SK-N-SH (cell line): ENCODE data around the gene CIAO2B. TPM values are rescaled to one million over a fixed set of nuclear protein-coding genes. Genes with fewer than 3 reads are reported as not detected.

Source experiments
- CTCF ChIA-PET: fragments of 300-600, 350-600 bp; formaldehyde crosslinking; extraction: SDS; loops from one replicate; lab custom pipeline; 2021; lab: Yijun Ruan, JAX
- POLR2A ChIA-PET: fragments of 350-600 bp; sonication (Branson Sonifier 250); formaldehyde crosslinking; extraction: SDS; loops from one replicate; lab custom pipeline; 2020; ENCODE audit warnings: antibody characterized with exemption, inconsistent platforms; lab: Yijun Ruan, JAX
- DNase-seq: peaks from one replicate; pipeline ENCODE4 v3.0.0; 2012
- H2AFZ ChIP-seq: fragments of 200-600 bp; sonication (generic); 2 replicates; pipeline ENCODE4 v1.8.1; 2016; ENCODE audit warnings: antibody characterized with exemption, mild to moderate bottlenecking, low read depth
- H3F3A ChIP-seq: fragments of 200-600 bp; sonication (generic); replicated peaks from 2 replicates; pipeline ENCODE3; 2016; ENCODE audit warnings: antibody characterized with exemption, mild to moderate bottlenecking; ENCODE audit not compliant: insufficient read depth
- H3K27ac ChIP-seq, 2 experiments: fragments of 200-500 bp in 1 of 2; fragments of 200-600 bp in 1 of 2; sonication (Bioruptor generic) in 1 of 2; sonication (generic), shearing (Covaris generic) in 1 of 2; 2 replicates each; pipeline versions ENCODE4 v1.5.1 to v1.6.1; 2014 to 2016; ENCODE audit warnings: low read depth in 2 of 2, inconsistent platforms in 1 of 2, low read length in 1 of 2, mild to moderate bottlenecking in 1 of 2, mixed read lengths in 1 of 2
- H3K27me3 ChIP-seq: fragments of 200-600 bp; sonication (generic), shearing (Covaris generic); 2 replicates; pipeline ENCODE4 v1.6.1; 2016; ENCODE audit warnings: mixed run types; ENCODE audit not compliant: insufficient read depth
- H3K36me3 ChIP-seq, 2 experiments: fragments of 200-500 bp in 1 of 2; fragments of 200-600 bp in 1 of 2; sonication (Bioruptor generic) in 1 of 2; sonication (generic) in 1 of 2; replicated peaks in 1 of 2; 2 replicates each; pipeline versions ENCODE3 to v1.5.1; 2014 to 2016; ENCODE audit warnings: low read length in 1 of 2, mild to moderate bottlenecking in 1 of 2; ENCODE audit not compliant: insufficient read depth in 2 of 2, control insufficient read depth in 1 of 2
- H3K4me1 ChIP-seq, 2 experiments: fragments of 200-500 bp in 1 of 2; fragments of 200-600 bp in 1 of 2; sonication (Bioruptor generic) in 1 of 2; sonication (generic), shearing (Covaris generic) in 1 of 2; 2 replicates each; pipeline versions ENCODE4 v1.5.1 to v1.6.1; 2014 to 2016; ENCODE audit warnings: low read depth in 1 of 2, low read length in 1 of 2, mixed run types in 1 of 2; ENCODE audit not compliant: insufficient read depth in 2 of 2, control insufficient read depth in 1 of 2
- H3K4me2 ChIP-seq: fragments of 200-600 bp; sonication (generic), shearing (Covaris generic); 2 replicates; pipeline ENCODE4 v1.6.1; 2017; ENCODE audit warnings: mixed run types
- H3K4me3 ChIP-seq, 2 experiments: fragments of 200-500 bp in 1 of 2; fragments of 200-600 bp in 1 of 2; sonication (Bioruptor generic) in 1 of 2; sonication (generic), shearing (Covaris generic) in 1 of 2; 2 replicates each; pipeline versions ENCODE4 v1.5.1 to v1.8.1; 2014 to 2016; ENCODE audit warnings: low read depth in 2 of 2, inconsistent platforms in 1 of 2, low read length in 1 of 2, mild to moderate bottlenecking in 1 of 2, mixed read lengths in 1 of 2, moderate library complexity in 1 of 2
- H3K79me2 ChIP-seq: fragments of 200-600 bp; sonication (generic); 2 replicates; pipeline ENCODE4 v1.8.1; 2017; ENCODE audit warnings: mild to moderate bottlenecking; ENCODE audit not compliant: insufficient read depth
- H3K9ac ChIP-seq: fragments of 200-600 bp; sonication (generic); 2 replicates; pipeline ENCODE4 v1.6.1; 2017; ENCODE audit warnings: mixed run types
- H3K9me2 ChIP-seq: fragments of 200-600 bp; sonication (generic); 2 replicates; pipeline ENCODE4 v1.6.1; 2017; ENCODE audit warnings: mixed run types
- H3K9me3 ChIP-seq: fragments of 200-600 bp; sonication (generic); 2 replicates; pipeline ENCODE4 v1.6.1; 2017; ENCODE audit warnings: mixed run types, mild to moderate bottlenecking, moderate library complexity
- H4K20me1 ChIP-seq: fragments of 200-600 bp; sonication (generic); 2 replicates; pipeline ENCODE4 v1.6.1; 2017; ENCODE audit warnings: mild to moderate bottlenecking, mixed run types; ENCODE audit not compliant: insufficient read depth
- EP300 ChIP-seq, 2 experiments: IDR thresholded peaks; 2 replicates each; pipeline versions ENCODE4 v1.4.0 to v1.6.1; 2012; ENCODE audit warnings: borderline replicate concordance in 1 of 2, low read depth in 1 of 2, low read length in 1 of 2
- FOXJ3 ChIP-seq: sonication (generic); formaldehyde crosslinking; IDR thresholded peaks from 2 replicates; pipeline ENCODE4 v1.5.1; 2020; ENCODE audit warnings: mild to moderate bottlenecking, missing genetic modification reagents
- GABPA ChIP-seq: IDR thresholded peaks from 2 replicates; pipeline ENCODE4 v1.4.0; 2012; ENCODE audit warnings: low read depth, mild to moderate bottlenecking
- GATA2 ChIP-seq: sonication (generic); formaldehyde crosslinking; IDR thresholded peaks from 2 replicates; pipeline ENCODE4 v1.5.0; 2020; ENCODE audit warnings: mild to moderate bottlenecking, missing genetic modification reagents
- JUND ChIP-seq: IDR thresholded peaks from 2 replicates; pipeline ENCODE4 v1.4.0; 2012
- NFIC ChIP-seq: IDR thresholded peaks from 2 replicates; pipeline ENCODE4 v1.4.0; 2012; ENCODE audit warnings: borderline replicate concordance
- RAD21 ChIP-seq: IDR thresholded peaks from 2 replicates; pipeline ENCODE4 v1.6.1; 2012; ENCODE audit warnings: mild to moderate bottlenecking, low read length
- RXRA ChIP-seq: IDR thresholded peaks from 2 replicates; pipeline ENCODE4 v1.4.0; 2012; ENCODE audit warnings: low read depth, mild to moderate bottlenecking, borderline replicate concordance
- SMC3 ChIP-seq: IDR thresholded peaks from 2 replicates; pipeline ENCODE4 v1.6.1; 2012; ENCODE audit warnings: low read depth, low read length, improper control_type of control experiment
- WGBS: methylation state at CpG from one replicate; pipeline ENCODE4 v1.1.6; 2017; ENCODE audit warnings: low lambda C conversion rate; 5-methylcytosine and 5-hydroxymethylcytosine counted together
- polyA plus RNA-seq, 3 experiments: library from polyadenylated mRNA; depleted of rRNA; stranded (reverse); fragments of >200 nt; gene quantifications; 2 replicates each; pipeline ENCODE4 v1.2.3, GENCODE V29; 2012
- TF ChIP-seq, protein P1 (sequence below): IDR thresholded peaks from 2 replicates; pipeline ENCODE4 v1.4.0; 2012; ENCODE audit warnings: low read depth
- TF ChIP-seq, protein P2 (sequence below): IDR thresholded peaks from 2 replicates; pipeline ENCODE4 v1.4.0; 2012; ENCODE audit warnings: low read depth, borderline replicate concordance

Gene CIAO2B
- polyA plus RNA-seq, 1 of the 3 experiments (the other 2 are of a cell fraction): 665 TPM

DNA sequence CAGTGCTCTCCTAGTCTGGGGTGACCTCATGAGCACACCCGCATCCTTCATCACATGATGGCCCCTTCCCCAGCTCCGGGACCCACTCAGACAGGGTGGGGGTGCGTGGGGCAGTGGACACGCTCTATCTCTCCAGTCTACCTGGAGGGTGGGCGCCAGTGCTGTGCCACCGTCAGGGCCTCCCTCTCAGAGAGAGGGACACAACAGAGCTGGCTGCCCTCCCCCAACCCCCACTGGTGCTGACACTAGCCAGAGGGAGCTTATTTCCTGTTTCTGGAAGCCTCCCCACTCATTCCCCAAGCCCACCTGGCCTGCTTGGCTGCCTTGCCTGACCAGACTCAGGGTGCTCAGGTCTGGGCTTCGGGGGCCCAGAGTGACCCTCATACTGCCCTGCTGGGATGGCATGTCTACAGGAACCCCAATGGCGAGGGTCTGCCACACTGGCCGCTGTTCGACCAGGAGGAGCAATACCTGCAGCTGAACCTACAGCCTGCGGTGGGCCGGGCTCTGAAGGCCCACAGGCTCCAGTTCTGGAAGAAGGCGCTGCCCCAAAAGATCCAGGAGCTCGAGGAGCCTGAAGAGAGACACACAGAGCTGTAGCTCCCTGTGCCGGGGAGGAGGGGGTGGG is 9.3 kb upstream of the CIAO2B start:
- Histone ChIP-seq H3K79me2 (peaks cover 2% of the 10 kb centered on the region; the same call in 1 of the 2 replicates), H4K20me1 (no peaks in the 10 kb centered on the region), H3K4me3 (no peak overlapping the region), H2AFZ (no peak overlapping the region), H3K9ac (no peak overlapping the region), H3K4me1 (peaks cover 0 to 8% of the 10 kb centered on the region in 2 experiments; a peak in 1 of 4 replicates), H3K36me3 (peaks cover 18 to 48% of the 10 kb centered on the region in 2 experiments), H3K9me2 (no peaks in the 10 kb centered on the region), H3K9me3 (no peaks in the 10 kb centered on the region), H3K27me3 (no peaks in the 10 kb centered on the region), H3K4me2 (no peak overlapping the region), H3F3A (peaks cover 9% of the 10 kb centered on the region), H3K27ac (no peak overlapping the region)
- DNase-seq: no peak
- 94% methylated on average over 4 of the region's 15 CpGs for WGBS
- CTCF ChIA-PET: interaction anchor here (0.6 to 3.9 kb wide), 11 partner anchors 9 to 212 kb away, joined by 3 to 20 read pairs (median 3); partner anchors contain the start of gene CES3
- POLR2A ChIA-PET: interaction anchor here (0.7 kb wide), 1 partner anchor 9 kb away, joined by 4 read pairs; no protein-coding TSS in a partner anchor
- TF ChIP-seq FOXJ3 (CRISPR knock-in tag): no peak
- no peak for TF ChIP-seq EP300 (IDR thresholded peaks at IDR 0.05; ENCODE audit: borderline replicate concordance in 1 of 2, low read depth in 1 of 2, low read length in 1 of 2)
- no peak for TF ChIP-seq RAD21
- TF ChIP-seq, protein P1, sequence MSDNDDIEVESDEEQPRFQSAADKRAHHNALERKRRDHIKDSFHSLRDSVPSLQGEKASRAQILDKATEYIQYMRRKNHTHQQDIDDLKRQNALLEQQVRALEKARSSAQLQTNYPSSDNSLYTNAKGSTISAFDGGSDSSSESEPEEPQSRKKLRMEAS: no peak
- TF ChIP-seq GATA2 (CRISPR knock-in tag): no peak
- TF ChIP-seq, protein P2, sequence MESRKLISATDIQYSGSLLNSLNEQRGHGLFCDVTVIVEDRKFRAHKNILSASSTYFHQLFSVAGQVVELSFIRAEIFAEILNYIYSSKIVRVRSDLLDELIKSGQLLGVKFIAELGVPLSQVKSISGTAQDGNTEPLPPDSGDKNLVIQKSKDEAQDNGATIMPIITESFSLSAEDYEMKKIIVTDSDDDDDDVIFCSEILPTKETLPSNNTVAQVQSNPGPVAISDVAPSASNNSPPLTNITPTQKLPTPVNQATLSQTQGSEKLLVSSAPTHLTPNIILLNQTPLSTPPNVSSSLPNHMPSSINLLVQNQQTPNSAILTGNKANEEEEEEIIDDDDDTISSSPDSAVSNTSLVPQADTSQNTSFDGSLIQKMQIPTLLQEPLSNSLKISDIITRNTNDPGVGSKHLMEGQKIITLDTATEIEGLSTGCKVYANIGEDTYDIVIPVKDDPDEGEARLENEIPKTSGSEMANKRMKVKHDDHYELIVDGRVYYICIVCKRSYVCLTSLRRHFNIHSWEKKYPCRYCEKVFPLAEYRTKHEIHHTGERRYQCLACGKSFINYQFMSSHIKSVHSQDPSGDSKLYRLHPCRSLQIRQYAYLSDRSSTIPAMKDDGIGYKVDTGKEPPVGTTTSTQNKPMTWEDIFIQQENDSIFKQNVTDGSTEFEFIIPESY: no peak
- TF ChIP-seq SMC3: no peak
- no peak for TF ChIP-seq GABPA
- TF ChIP-seq RXRA: no peak

DNA sequence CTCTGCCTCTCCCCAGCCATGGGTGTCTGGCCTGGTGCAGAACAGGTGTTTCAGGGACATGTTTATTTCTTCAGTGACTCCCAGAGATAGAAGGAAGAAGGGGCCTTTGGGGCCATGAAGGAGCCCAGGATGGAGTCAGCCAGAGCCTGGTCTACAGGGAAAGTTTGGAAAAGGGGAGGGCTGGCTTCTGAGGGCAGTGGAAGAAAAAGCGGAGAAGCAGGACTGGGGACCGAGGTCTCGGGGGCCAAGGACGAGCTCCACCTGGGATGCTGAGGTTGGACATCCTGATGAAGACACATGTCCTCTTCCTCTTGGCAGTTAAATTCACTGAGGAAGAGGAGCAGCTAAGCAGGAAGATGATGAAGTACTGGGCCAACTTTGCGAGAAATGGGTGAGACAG is 8.8 kb upstream of the CIAO2B start:
- no peaks in the 10 kb centered on the region for H3K9me2 ChIP-seq
- H2AFZ ChIP-seq: no peak overlapping the region
- H4K20me1 ChIP-seq: 0 out of 2 replicates have a peak, but pooled peaks cover 4% of the 10 kb centered on the region
- no peaks in the 10 kb centered on the region for H3K9me3 ChIP-seq
- POLR2A ChIA-PET: interaction anchor here (0.7 kb wide), 1 partner anchor 8 kb away, joined by 4 read pairs; no protein-coding TSS in a partner anchor
- DNase-seq: no peak
- H3F3A ChIP-seq: peaks cover 9% of the 10 kb centered on the region
- TF ChIP-seq JUND: no peak
- TF ChIP-seq NFIC: no peak
- TF ChIP-seq, protein P2: no peak
- peaks cover 0 to 3% of the 10 kb centered on the region in 2 experiments; a peak in 1 of 4 replicates for H3K4me1 ChIP-seq
- no peak overlapping the region for H3K9ac ChIP-seq
- peaks cover 6% of the 10 kb centered on the region; the same call in 1 of the 2 replicates for H3K79me2 ChIP-seq
- H3K4me2 ChIP-seq: no peak overlapping the region
- no peaks in the 10 kb centered on the region for H3K27me3 ChIP-seq
- H3K27ac ChIP-seq: no peak overlapping the region
- 93% methylated on average over 5 of the region's 5 CpGs for WGBS
- H3K36me3 ChIP-seq: peaks cover 18 to 54% of the 10 kb centered on the region in 2 experiments
- no peak overlapping the region for H3K4me3 ChIP-seq
- CTCF ChIA-PET: interaction anchor here (1.0 to 3.9 kb wide), 5 partner anchors 11 to 51 kb away, joined by 3 to 20 read pairs (median 3); no protein-coding TSS in a partner anchor
